Measurements from ENCODE around the gene ADAM22.
A peak's percentile ranks its signal among the peaks of the same experiment; 100 is the strongest.

Gene ADAM22

GRCh38 chr7:88217675-88218428 lies 283.8 kb downstream of the ADAM22 start:
- Histone ChIP-seq H3F3A (ENCODE audit: control insufficient read depth, insufficient read depth) (0 out of 2 replicates have a peak, but pooled peaks cover 9% of the 10 kb centered on the region), H3K9me3 (ENCODE audit: control insufficient read depth, insufficient read depth, low read length) (no peaks in the 10 kb centered on the region), H3K4me2 (ENCODE audit: low read length) (peak overlapping the region; percentile 85), H3K27me3 (ENCODE audit: control insufficient read depth, low read length) (no peaks in the 10 kb centered on the region), H4K20me1 (ENCODE audit: control insufficient read depth, insufficient read depth, low read depth, low read length) (no peaks in the 10 kb centered on the region), H3K27ac (ENCODE audit: low read depth, low read length) (peak overlapping the region; percentile 51), H3K4me3 (ENCODE audit: low read length) (peak overlapping the region; percentile 90), H3K4me1 (ENCODE audit: control insufficient read depth, low read length) (peaks cover 29% of the 10 kb centered on the region), H3K36me3 (ENCODE audit: control insufficient read depth, low read length) (peaks cover 60% of the 10 kb centered on the region), H3K9me2 (replicated peaks; ENCODE audit: control insufficient read depth, low read length) (no peaks in the 10 kb centered on the region), H3K79me2 (ENCODE audit: control insufficient read depth, low read length) (peaks cover 54% of the 10 kb centered on the region)
- TF ChIP-seq CTCF (IDR thresholded peaks at IDR 0.05; ENCODE audit: low read depth, low read length, poor library complexity, severe bottlenecking) = no peak
- TF ChIP-seq EZH2phosphoT487 (IDR thresholded peaks at IDR 0.05; ENCODE audit: borderline replicate concordance, low read length) = no peak

GRCh38 chr7:88218429-88218745 lies 284.3 kb downstream of the ADAM22 start:
- peak overlapping the region; percentile 85 for H3K4me2 ChIP-seq (ENCODE audit: low read length)
- H3K9me3 ChIP-seq (ENCODE audit: control insufficient read depth, insufficient read depth, low read length) = no peaks in the 10 kb centered on the region
- H3F3A ChIP-seq (ENCODE audit: control insufficient read depth, insufficient read depth) = 0 out of 2 replicates have a peak, but pooled peaks cover 9% of the 10 kb centered on the region
- H3K4me3 ChIP-seq (ENCODE audit: low read length) = peak overlapping the region; percentile 90
- no peaks in the 10 kb centered on the region for H4K20me1 ChIP-seq (ENCODE audit: control insufficient read depth, insufficient read depth, low read depth, low read length)
- no peaks in the 10 kb centered on the region for H3K27me3 ChIP-seq (ENCODE audit: control insufficient read depth, low read length)
- H3K9me2 ChIP-seq (replicated peaks; ENCODE audit: control insufficient read depth, low read length) = no peaks in the 10 kb centered on the region
- peaks cover 54% of the 10 kb centered on the region for H3K79me2 ChIP-seq (ENCODE audit: control insufficient read depth, low read length)
- peaks cover 54% of the 10 kb centered on the region for H3K36me3 ChIP-seq (ENCODE audit: control insufficient read depth, low read length)
- H3K4me1 ChIP-seq (ENCODE audit: control insufficient read depth, low read length) = peaks cover 29% of the 10 kb centered on the region
- no peak for TF ChIP-seq EZH2phosphoT487 (IDR thresholded peaks at IDR 0.05; ENCODE audit: borderline replicate concordance, low read length)
- H3K27ac ChIP-seq (ENCODE audit: low read depth, low read length) = peak overlapping the region; percentile 51

GRCh38 chr7:88218836-88219605 lies 285.0 kb downstream of the ADAM22 start:
- H3K9me2 ChIP-seq (replicated peaks; ENCODE audit: control insufficient read depth, low read length) = no peaks in the 10 kb centered on the region
- peak overlapping the region; percentile 51 for H3K27ac ChIP-seq (ENCODE audit: low read depth, low read length)
- H3K4me1 ChIP-seq (ENCODE audit: control insufficient read depth, low read length) = peaks cover 29% of the 10 kb centered on the region
- peaks cover 48% of the 10 kb centered on the region for H3K36me3 ChIP-seq (ENCODE audit: control insufficient read depth, low read length)
- peak overlapping the region; percentile 85 for H3K4me2 ChIP-seq (ENCODE audit: low read length)
- no peaks in the 10 kb centered on the region for H4K20me1 ChIP-seq (ENCODE audit: control insufficient read depth, insufficient read depth, low read depth, low read length)
- H3K9me3 ChIP-seq (ENCODE audit: control insufficient read depth, insufficient read depth, low read length) = no peaks in the 10 kb centered on the region
- peaks cover 53% of the 10 kb centered on the region for H3K79me2 ChIP-seq (ENCODE audit: control insufficient read depth, low read length)
- TF ChIP-seq CTCF (IDR thresholded peaks at IDR 0.05; ENCODE audit: low read depth, low read length, poor library complexity, severe bottlenecking) (no peak), EZH2phosphoT487 (IDR thresholded peaks at IDR 0.05; ENCODE audit: borderline replicate concordance, low read length) (no peak)
- H3K4me3 ChIP-seq (ENCODE audit: low read length) = peak overlapping the region; percentile 90
- H3F3A ChIP-seq (ENCODE audit: control insufficient read depth, insufficient read depth) = 0 out of 2 replicates have a peak, but pooled peaks cover 9% of the 10 kb centered on the region
- H3K27me3 ChIP-seq (ENCODE audit: control insufficient read depth, low read length) = no peaks in the 10 kb centered on the region

Data from DOHH2 (cell line).